Esophagus squamous epithelium (tissue), 4 donors: Measurements from ENCODE around the gene GRID2.

Source experiments
- POLR2A ChIP-seq, 4 donors: fragments of 450-650 bp; IDR thresholded peaks; one replicate each; pipeline ENCODE4 v1.6.1; 2017; ENCODE audit warnings: antibody characterized with exemption in 4 of 4, mild to moderate bottlenecking in 4 of 4, moderate library complexity in 3 of 4
- TF ChIP-seq, protein P1 (sequence below), 6 experiments: fragments of 450-650 bp in 4 of 6; fragments of 200-600 bp in 2 of 6; sonication (generic) in 2 of 6; IDR thresholded peaks; one replicate each; pipeline ENCODE4 v1.5.1; 2016 to 2019; ENCODE audit warnings: antibody characterized with exemption in 6 of 6, mild to moderate bottlenecking in 4 of 6, moderate library complexity in 4 of 6

DNA sequence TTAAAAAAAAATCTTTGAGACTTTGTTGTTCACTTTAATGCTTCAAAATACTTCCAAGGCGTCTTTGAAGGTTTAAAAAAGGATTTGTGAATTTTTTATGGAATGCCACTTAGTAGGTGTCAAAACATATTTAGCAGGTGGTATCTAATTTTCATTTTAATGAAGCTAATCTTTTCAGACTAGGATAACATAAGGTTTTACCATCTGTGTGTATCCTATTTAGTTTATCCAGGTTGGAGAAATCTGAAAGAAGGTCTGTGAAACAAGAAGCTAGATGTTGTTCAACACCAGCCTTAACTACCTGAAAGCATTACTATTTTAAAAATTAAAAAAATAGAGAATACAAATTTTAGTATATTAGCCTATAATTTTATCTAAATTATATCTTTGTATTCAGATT lies 193.4 kb downstream of the GRID2 start:
- TF ChIP-seq, protein P1, sequence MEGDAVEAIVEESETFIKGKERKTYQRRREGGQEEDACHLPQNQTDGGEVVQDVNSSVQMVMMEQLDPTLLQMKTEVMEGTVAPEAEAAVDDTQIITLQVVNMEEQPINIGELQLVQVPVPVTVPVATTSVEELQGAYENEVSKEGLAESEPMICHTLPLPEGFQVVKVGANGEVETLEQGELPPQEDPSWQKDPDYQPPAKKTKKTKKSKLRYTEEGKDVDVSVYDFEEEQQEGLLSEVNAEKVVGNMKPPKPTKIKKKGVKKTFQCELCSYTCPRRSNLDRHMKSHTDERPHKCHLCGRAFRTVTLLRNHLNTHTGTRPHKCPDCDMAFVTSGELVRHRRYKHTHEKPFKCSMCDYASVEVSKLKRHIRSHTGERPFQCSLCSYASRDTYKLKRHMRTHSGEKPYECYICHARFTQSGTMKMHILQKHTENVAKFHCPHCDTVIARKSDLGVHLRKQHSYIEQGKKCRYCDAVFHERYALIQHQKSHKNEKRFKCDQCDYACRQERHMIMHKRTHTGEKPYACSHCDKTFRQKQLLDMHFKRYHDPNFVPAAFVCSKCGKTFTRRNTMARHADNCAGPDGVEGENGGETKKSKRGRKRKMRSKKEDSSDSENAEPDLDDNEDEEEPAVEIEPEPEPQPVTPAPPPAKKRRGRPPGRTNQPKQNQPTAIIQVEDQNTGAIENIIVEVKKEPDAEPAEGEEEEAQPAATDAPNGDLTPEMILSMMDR (IDR thresholded peaks at IDR 0.05): no peak
- no peak for TF ChIP-seq POLR2A (IDR thresholded peaks at IDR 0.05)
